NCI-H128 (cell line): ENCODE results near the gene SAC3D1.

Experiments
- DNase-seq: peaks from one replicate; lab custom pipeline; 2025; ENCODE audit not compliant: unreplicated experiment; lab: John Stamatoyannopoulos, UW

SAC3D1 gene

GRCh38 chr11:65087216-65087615 lies 46.2 kb downstream of the SAC3D1 start:
- DNase-seq, result no peak

GRCh38 chr11:65087827-65088226 lies 46.8 kb downstream of the SAC3D1 start:
- no peak for DNase-seq

- no peak for DNase-seq
These were observed 48.6 kb downstream of the SAC3D1 start for GRCh38 chr11:65089621-65090020.

GRCh38 chr11:65090628-65091027 lies 49.6 kb downstream of the SAC3D1 start:
- DNase-seq, result no peak
